H4 (cell line): Measurements from ENCODE around the gene LAMP5. TPM values are rescaled to one million over a fixed set of nuclear protein-coding genes. Genes with fewer than 3 reads are reported as not detected.
A peak's percentile ranks its signal among the peaks of the same experiment; 100 is the strongest.

Experiments used
- DNase-seq: peaks from one replicate; pipeline ENCODE4 v3.0.0-alpha.2; 2015; ENCODE audit warnings: low spot score
- total RNA-seq: library from RNA; depleted of rRNA; stranded (reverse); fragments of >200 nt; shearing (Covaris generic); gene quantifications from 2 replicates; pipeline ENCODE4 v1.2.3, GENCODE V29; 2014

The LAMP5 gene
- total RNA-seq, 1 experiment from 2014 or later = not detected

- no peak for DNase-seq
These were observed 14.3 kb upstream of the LAMP5 start for GRCh38 chr20:9500121-9500520.

GRCh38 chr20:9501473-9501872 lies 12.9 kb upstream of the LAMP5 start:
- no peak for DNase-seq

DNA sequence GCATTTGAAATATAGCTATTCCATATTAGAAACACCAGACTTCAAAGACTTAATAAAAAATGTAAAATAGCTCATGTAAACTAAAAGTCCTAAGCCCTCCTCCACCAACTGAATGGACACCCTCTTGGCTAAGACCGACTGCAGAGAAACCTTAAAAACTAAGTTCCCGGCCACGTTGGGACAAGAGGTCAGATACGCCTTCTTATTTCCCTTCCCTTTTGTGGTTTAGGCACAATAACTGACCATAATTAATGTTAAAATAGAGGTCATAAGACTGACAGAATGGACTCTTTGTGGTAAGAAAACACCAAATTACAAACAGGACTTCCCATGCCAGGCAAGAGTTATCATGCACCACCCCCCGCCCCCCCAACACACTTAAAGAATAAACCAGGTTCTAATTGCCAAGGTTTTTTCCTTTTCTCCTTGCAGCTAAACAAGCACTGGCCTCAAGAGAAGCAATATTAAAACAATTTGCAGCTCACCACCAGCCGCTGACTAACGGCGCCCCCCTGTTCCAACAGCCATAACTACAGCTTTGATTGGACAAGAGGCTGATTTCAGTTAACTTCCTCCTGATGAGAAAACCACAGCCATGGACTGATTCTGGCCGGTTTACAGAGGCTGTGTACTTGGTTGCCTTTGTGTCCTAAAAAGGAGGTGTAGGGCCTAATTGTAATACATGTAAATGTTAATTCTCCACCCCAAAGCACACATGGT lies 10.7 kb upstream of the LAMP5 start:
- peak; percentile 83 for DNase-seq

- no peak for DNase-seq
These were observed 8.0 kb upstream of the LAMP5 start for GRCh38 chr20:9506280-9506821.

GRCh38 chr20:9506964-9507369 lies 7.4 kb upstream of the LAMP5 start:
- DNase-seq = no peak

DNA sequence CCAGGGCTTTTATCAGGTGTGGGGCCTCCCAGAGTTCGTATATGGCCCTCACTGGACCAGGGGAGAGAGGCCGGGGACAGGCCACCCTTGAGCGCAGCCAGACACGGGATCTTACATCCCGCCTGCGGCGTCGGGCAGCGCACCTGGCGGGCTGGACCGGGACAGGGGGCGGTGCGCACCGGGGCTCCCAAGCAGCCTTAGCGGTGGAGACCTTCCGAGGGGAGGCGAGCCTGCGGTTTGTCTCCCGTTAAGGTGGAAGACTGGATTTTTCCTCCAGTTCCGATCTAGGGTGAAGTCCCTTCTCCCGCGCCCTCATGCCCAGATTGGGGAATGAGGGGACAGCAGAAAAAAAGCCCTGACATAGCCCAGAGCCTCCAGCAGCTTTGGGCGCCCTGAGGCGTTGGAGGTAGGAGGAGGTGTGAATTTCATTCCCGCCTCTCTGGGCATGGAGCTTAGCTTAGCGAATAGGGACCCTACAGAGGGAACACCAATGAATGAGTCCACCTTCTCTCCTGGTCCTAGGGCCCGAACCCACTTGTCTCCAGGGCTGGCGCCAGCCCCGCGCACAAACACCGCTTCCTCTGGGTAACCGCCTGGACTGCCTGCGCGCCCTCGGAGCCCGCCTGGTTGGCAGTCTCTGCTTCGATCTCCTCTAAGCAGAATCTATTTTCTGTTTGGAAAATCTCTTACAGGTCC lies 6.7 kb upstream of the LAMP5 start:
- DNase-seq = no peak

GRCh38 chr20:9508240-9508661 lies 6.1 kb upstream of the LAMP5 start:
- no peak for DNase-seq

GRCh38 chr20:9508696-9509178 lies 5.7 kb upstream of the LAMP5 start:
- no peak for DNase-seq

DNA sequence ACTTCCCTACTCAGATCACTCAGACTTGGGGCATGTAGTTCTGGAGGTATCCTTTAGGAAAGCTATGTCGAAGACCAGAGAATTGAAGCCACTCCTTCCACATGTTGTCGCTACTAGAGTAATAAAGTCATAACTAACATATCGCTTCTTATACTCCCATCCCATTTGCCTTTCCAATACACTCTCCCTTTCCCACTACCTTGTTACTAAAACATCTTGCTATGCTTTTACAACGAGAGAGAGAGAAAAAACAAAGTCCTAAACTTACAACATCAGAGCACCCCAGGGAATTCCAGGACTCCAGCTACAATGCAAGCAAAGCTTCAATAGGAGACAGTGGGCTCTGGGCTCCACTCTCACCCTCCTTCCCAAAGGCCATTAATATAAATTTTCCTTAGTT lies 5.1 kb upstream of the LAMP5 start:
- DNase-seq = no peak

DNA sequence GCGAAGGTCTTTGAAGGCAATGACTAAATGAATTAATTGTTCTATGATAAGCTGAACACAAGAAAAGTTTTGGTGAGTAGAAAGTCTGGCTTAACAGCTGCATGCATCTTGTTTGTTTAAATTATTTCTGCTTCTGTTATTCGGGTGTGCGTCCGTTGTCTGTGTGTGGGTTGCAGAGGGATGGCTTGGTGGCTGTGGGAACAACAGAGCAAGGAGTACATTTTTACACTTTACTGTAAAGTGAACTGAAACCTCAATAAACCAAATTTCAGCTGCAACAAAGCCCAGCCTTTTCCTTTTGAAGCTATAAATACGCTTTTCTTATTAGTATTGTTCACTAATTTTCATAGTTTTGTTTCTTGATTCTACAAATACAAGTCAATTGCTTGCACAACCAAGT lies 3.5 kb upstream of the LAMP5 start:
- DNase-seq = no peak

DNA sequence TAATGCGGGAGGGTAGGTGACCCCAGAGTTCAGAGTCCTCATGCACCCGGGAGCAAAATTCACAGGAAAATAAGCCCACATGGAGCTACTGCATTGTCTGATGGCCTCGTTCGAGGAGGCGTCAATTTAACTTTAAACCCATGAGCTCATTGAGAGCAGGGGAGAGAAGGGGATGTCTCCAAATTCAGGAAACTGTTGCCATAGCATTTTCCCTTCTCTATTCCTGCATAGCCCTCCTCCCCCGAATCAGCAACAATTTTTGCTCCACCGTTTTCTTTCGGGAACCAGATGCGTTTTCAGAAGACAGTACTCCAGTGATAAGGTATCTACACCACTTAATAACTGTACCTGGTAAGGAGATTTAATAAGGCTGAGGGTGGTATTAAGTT lies 324 bp upstream of the LAMP5 start:
- no peak for DNase-seq

- no peak for DNase-seq
These were observed 810 bp downstream of the LAMP5 start for GRCh38 chr20:9515214-9515585.

GRCh38 chr20:9515741-9516233 lies 1.4 kb downstream of the LAMP5 start:
- DNase-seq = no peak

DNA sequence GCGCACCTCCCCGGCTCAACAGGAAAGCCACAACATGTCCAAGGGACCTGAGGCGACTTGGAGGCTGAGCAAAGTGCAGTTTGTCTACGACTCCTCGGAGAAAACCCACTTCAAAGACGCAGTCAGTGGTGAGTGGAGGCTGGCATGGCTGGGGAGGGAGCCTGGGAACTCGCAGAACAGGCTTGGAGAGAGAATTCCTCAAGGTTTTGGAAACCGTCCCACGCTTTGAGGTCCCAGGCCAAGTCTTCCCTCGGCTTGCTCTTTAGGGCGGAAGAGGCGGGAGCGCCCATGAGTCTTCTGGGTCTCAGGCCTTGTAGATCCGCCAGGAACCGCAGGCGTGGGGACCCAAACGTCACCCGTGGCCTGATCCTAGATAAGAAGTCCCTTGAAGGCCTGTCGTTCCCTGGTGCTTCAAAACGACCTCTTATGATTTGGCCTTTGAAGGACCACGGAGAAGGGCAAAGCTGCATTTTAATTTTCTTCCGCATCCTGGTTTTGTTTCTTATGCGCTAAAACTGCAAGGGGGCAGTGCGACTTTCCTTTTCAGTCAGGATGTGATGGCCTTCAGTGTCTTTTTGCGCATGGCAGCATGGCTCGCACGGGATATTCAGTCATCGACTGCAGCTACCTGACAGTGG lies 2.0 kb downstream of the LAMP5 start:
- no peak for DNase-seq

DNA sequence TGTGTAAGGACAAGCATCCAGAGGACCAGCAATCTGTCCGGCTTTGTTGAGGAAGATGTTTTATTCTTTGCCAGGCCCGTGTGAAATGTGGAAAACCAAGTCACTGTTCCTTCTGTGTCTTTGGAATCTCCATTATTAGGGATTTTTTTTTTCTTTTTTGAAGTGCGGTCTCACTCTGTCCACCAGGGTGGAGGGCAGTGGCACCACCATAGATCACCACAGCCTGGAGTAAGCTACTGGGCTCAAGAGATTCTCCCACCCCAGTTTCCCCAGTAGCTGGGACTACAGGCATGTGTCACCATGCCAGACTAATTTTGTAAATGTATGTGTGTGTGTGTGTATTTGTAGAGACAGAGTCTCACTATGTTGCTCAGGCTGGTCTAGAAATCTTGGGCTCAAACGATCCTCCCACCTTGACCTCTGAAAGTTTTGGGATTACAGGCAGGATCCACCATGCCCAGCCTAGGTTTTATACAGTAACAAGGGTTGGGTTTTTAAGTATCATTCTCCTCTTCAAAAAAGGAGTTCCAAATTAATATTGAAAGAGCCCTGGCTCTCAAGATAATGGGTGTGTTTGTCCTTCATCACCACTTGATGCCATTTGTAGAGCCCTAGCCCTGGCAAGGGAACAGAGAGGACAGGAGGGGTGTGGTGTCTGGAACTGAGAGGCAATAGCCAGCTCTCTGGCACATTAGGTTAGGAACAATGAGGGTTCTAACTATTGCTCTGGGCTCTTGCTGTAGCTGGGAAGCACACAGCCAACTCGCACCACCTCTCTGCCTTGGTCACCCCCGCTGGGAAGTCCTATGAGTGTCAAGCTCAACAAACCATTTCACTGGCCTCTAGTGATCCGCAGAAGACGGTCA lies 3.1 kb downstream of the LAMP5 start:
- no peak for DNase-seq

DNA sequence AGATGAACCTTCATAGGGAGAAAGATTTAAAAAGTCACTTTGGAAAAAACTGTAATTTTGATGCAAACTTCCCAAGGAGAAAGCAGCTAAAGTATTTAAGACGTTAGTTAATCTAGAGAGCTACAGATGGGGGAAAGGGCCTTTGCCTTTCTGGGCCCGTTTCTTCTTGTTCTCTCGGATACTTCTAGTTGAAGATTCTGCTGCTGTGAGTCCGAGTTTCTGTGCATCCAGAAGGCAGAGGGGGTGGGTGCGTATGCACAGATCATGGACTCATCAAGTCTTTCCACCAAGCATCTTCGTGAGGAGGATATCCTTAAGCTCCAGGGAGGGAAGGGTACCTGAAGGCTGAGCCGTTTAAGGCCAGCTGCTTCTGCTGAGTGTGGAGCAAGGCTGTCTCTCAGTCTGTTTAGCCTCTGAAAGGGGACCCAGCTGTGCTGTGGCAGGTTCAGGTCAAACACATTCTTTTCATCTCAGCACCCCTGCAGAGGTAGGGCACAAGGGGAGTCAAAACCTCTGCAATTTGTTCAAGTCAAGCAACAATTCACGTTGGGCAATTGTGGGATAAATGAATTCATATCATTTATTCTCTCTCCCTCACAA lies 4.3 kb downstream of the LAMP5 start:
- no peak for DNase-seq

DNA sequence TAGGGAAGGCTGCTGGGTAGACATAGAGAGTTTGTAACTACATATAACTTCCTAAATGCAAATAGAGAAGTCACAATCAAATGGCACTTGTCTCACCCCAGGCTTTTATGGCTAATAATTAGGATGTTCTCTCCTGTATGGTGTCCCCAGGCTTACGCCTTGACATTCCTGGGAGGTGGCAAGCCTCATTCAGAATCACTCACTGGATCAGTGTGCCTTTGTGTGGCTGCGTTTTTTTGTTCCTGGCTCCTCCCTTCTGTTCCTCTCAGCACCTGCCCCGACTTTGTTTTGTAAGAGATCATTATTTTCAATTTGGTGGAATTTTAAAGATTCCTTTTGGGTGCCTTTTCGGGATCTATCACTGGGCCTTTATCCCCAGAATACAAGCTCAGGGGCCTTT lies 5.7 kb downstream of the LAMP5 start:
- no peak for DNase-seq

DNA sequence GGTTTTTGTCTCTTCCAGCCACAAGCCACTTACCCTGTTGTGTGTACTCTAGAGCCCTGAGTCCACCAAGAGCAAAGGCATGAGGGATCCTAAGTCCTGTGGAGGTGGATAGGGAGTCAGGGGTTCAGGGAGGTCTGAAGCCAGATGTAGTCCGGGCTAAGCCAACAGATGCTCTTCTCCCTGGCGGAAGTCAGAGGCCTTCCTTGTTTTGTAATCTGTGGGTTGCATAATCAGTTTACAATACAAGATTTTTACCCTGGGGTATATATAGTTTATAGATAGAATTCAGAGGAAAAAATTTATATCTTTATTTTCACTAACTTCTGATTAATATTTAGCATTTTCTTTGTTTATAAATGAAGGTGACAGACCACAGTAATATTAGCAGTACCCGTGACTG lies 9.2 kb downstream of the LAMP5 start:
- DNase-seq = no peak

DNA sequence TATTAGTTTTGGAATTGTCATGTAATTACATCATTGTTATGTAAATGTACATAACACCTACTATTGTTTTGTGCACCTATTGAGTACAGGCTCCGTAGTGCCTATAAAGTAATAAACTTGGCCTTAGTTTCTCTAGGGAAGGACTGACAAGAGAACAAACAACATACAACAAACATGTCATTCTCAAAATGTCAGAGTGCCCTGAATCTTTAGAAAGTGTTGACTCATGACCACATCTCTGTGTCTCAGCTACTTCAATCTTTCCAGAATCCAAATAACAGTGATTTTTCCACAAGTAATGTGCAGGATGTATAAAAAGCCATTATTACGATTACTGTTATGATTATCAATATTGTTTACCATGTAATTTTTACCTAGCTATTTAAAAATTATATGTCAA lies 17.2 kb downstream of the LAMP5 start:
- no peak for DNase-seq

DNA sequence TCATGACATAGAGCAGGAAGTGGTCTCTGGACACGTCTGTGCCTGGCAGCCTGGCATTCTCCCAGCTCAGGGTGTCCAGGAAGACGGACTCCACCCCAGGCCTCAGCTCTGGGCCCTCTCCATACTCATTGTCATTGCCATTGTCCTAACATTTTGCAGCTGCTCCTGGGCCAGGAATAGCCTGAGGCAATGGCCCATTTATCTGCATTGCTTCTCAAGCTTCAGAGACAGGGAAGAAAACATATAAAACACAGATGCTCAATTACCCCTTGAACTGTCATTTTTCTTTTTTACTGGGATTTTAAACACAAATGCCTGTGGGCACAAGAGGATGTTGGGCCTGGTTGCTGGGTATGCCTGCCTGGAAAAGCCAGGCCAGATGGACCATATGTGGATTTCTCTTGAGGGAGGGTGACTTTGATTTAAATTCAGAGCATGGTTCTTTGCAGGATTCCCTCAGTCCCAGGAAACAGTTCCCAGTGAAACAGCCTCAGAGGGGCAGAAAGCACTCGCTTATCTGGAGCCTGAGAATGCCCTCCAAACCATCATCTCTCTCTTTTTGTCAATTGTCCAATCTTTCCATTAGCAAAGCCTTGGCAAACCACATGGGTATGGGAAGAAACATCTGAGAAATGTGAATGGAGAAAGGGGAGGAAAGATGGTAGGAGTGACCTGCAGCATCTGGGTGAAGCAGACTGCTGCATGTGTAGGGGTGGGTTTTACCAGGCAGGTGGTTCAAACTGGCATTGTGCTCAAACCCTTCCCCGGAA lies 17.9 kb downstream of the LAMP5 start:
- peak; percentile 26 for DNase-seq
